ENCODE results near the gene NCMAP. TPM values are rescaled to one million over a fixed set of nuclear protein-coding genes. Genes with fewer than 3 reads are reported as not detected.

Gene NCMAP
- polyA plus RNA-seq, 1 of the 3 experiments (the other 2 are of a cell fraction) = not detected

DNA sequence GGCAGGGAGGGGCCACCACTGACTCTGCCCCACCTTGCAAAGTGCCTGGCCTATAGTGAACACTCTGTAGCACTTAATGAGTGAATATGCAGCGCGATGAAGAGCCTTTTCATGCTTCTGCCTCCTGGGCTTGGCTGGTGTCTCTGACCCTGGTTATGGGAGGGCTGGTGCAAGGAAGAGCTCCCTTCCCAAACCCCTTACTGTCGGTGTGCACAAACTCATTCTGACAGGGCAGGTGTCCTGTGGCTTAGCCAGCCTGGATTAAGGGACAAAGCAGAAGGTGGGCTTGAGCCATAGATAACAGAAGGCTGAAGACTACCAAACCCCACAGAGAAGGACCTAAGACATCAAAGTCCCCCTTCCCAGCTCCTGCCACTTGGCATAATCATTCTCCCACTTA is 2.0 kb upstream of the NCMAP start (continued):
- no peak for TF ChIP-seq YY1 (IDR thresholded peaks at IDR 0.05; ENCODE audit: low read depth)

DNA sequence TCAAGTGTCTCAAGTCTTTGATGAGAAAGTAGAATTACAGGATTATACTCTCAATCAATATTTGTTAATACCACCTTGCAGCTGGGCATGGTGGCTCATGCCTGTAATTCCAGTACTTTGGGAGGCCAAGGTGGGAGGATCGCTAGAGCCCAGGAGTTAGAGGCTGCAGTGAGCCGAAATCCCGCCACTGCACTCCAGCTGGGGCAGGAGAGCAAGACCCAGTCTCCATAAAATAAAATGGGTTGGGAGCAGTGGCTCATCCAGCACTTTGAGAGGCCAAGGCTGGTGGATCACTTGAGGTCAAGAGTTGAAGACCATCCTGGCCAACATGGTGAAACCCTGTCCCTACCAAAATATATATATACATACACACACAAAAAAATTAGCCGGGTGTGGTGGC is 1.2 kb upstream of the NCMAP start:
- Histone ChIP-seq H3K27ac (ENCODE audit: low read depth in 2 of 2, low read length in 1 of 2) (no peak overlapping the region), H3K9ac (no peak overlapping the region), H4K20me1 (ENCODE audit: insufficient read depth) (no peaks in the 10 kb centered on the region), H3K9me3 (no peaks in the 10 kb centered on the region), H3K4me2 (no peak overlapping the region), H3K4me1 (ENCODE audit: control insufficient read depth in 1 of 2, insufficient read depth in 2 of 2, low read depth in 1 of 2, low read length in 1 of 2) (peaks cover 8 to 19% of the 10 kb centered on the region in 2 experiments; a peak in 1 of 4 replicates), H3K36me3 (replicated peaks in 1 of 2; ENCODE audit: control insufficient read depth in 1 of 2, insufficient read depth in 2 of 2, low read length in 1 of 2) (no peaks in the 10 kb centered on the region), H3K27me3 (ENCODE audit: insufficient read depth) (peaks cover 7% of the 10 kb centered on the region; the same call in 1 of the 2 replicates), H3K4me3 (ENCODE audit: low read depth in 2 of 2, low read length in 1 of 2) (no peak overlapping the region), H2AFZ (ENCODE audit: low read depth) (no peak overlapping the region), H3K9me2 (no peaks in the 10 kb centered on the region), H3K79me2 (ENCODE audit: insufficient read depth) (no peaks in the 10 kb centered on the region), H3F3A (replicated peaks; ENCODE audit: insufficient read depth) (peaks cover 8% of the 10 kb centered on the region)
- TF ChIP-seq, protein P1, sequence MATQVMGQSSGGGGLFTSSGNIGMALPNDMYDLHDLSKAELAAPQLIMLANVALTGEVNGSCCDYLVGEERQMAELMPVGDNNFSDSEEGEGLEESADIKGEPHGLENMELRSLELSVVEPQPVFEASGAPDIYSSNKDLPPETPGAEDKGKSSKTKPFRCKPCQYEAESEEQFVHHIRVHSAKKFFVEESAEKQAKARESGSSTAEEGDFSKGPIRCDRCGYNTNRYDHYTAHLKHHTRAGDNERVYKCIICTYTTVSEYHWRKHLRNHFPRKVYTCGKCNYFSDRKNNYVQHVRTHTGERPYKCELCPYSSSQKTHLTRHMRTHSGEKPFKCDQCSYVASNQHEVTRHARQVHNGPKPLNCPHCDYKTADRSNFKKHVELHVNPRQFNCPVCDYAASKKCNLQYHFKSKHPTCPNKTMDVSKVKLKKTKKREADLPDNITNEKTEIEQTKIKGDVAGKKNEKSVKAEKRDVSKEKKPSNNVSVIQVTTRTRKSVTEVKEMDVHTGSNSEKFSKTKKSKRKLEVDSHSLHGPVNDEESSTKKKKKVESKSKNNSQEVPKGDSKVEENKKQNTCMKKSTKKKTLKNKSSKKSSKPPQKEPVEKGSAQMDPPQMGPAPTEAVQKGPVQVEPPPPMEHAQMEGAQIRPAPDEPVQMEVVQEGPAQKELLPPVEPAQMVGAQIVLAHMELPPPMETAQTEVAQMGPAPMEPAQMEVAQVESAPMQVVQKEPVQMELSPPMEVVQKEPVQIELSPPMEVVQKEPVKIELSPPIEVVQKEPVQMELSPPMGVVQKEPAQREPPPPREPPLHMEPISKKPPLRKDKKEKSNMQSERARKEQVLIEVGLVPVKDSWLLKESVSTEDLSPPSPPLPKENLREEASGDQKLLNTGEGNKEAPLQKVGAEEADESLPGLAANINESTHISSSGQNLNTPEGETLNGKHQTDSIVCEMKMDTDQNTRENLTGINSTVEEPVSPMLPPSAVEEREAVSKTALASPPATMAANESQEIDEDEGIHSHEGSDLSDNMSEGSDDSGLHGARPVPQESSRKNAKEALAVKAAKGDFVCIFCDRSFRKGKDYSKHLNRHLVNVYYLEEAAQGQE (IDR thresholded peaks at IDR 0.05; ENCODE audit: low read depth, low read length) = no peak
- TF ChIP-seq ELF1 (IDR thresholded peaks at IDR 0.05) (no peak), POLR2AphosphoS5 (IDR thresholded peaks at IDR 0.05; ENCODE audit: low read depth, low read length) (no peak), FOXM1 (IDR thresholded peaks at IDR 0.05; ENCODE audit: low read depth) (no peak), FOSL2 (IDR thresholded peaks at IDR 0.05; ENCODE audit: borderline replicate concordance, low read depth) (no peak), GABPA (IDR thresholded peaks at IDR 0.05; ENCODE audit: low read depth) (no peak), RCOR1 (IDR thresholded peaks at IDR 0.05; ENCODE audit: low read length) (no peak), RXRA (IDR thresholded peaks at IDR 0.05; ENCODE audit: borderline replicate concordance, low read depth) (no peak), TEAD4 (IDR thresholded peaks at IDR 0.05; ENCODE audit: borderline replicate concordance, insufficient read depth) (no peak), RAD21 (IDR thresholded peaks at IDR 0.05; ENCODE audit: low read length) (no peak), MXI1 (IDR thresholded peaks at IDR 0.05; ENCODE audit: low read depth, low read length) (no peak), CHD2 (IDR thresholded peaks at IDR 0.05; ENCODE audit: low read length, partially characterized antibody) (no peak), NRF1 (IDR thresholded peaks at IDR 0.05; ENCODE audit: low read depth, low read length) (no peak), SIN3A (IDR thresholded peaks at IDR 0.05; ENCODE audit: borderline replicate concordance, low read depth, low read length) (no peak), SMC3 (IDR thresholded peaks at IDR 0.05; ENCODE audit: low read depth, low read length) (no peak), EP300 (IDR thresholded peaks at IDR 0.05; ENCODE audit: borderline replicate concordance in 1 of 2, low read depth in 1 of 2, low read length in 1 of 2) (no peak)
- TF ChIP-seq, protein P2, sequence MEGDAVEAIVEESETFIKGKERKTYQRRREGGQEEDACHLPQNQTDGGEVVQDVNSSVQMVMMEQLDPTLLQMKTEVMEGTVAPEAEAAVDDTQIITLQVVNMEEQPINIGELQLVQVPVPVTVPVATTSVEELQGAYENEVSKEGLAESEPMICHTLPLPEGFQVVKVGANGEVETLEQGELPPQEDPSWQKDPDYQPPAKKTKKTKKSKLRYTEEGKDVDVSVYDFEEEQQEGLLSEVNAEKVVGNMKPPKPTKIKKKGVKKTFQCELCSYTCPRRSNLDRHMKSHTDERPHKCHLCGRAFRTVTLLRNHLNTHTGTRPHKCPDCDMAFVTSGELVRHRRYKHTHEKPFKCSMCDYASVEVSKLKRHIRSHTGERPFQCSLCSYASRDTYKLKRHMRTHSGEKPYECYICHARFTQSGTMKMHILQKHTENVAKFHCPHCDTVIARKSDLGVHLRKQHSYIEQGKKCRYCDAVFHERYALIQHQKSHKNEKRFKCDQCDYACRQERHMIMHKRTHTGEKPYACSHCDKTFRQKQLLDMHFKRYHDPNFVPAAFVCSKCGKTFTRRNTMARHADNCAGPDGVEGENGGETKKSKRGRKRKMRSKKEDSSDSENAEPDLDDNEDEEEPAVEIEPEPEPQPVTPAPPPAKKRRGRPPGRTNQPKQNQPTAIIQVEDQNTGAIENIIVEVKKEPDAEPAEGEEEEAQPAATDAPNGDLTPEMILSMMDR (IDR thresholded peaks at IDR 0.05) = no peak
- CTCF ChIA-PET = interaction anchor here (1.7 to 1.9 kb wide), 2 partner anchors 32 to 139 kb away, joined by 4 to 7 read pairs; partner anchors contain the start of gene NIPAL3
- DNase-seq = no peak
- WGBS (ENCODE audit: low lambda C conversion rate) = 92% methylated on average over 4 of the region's 4 CpGs
- POLR2A ChIA-PET = no interaction called here

Measured in SK-N-SH (cell line).